ENCODE data around the gene INO80. TPM values are rescaled to one million over a fixed set of nuclear protein-coding genes. Genes with fewer than 3 reads are reported as not detected.

INO80 gene
- total RNA-seq, 2 experiments from 2014 or later = 31.7 to 35.1 TPM

- H4K20me1 ChIP-seq (ENCODE audit: insufficient read depth, low read length) = no peaks in the 10 kb centered on the region
- no peak overlapping the region for H3K4me3 ChIP-seq (ENCODE audit: low read depth, low read length, poor library complexity, severe bottlenecking)
- ChIA-PET CTCF (ENCODE audit: unreplicated experiment) (no interaction called here), POLR2A (interaction anchor here (0.7 kb wide), 1 partner anchor 372 kb away, joined by 3 read pairs; no protein-coding TSS in a partner anchor)
- H3K27ac ChIP-seq (ENCODE audit: low read depth, low read length, poor library complexity, severe bottlenecking) = no peak overlapping the region
- H3K9me2 ChIP-seq (ENCODE audit: insufficient read depth, low read length) = no peaks in the 10 kb centered on the region
- H3K9me3 ChIP-seq (ENCODE audit: low read length) = no peaks in the 10 kb centered on the region
- intact Hi-C loops (cut with micrococcal nuclease; ENCODE audit: unreplicated experiment) = no loop called here
- no peak for DNase-seq (ENCODE audit: low spot score)
- no peaks in the 10 kb centered on the region for H3K4me1 ChIP-seq (ENCODE audit: insufficient read depth, low read length, poor library complexity, severe bottlenecking)
- no peaks in the 10 kb centered on the region for H3K79me2 ChIP-seq (ENCODE audit: insufficient read depth, low read depth, low read length)
- no peak overlapping the region for H3K4me2 ChIP-seq (ENCODE audit: low read length)
- H2AFZ ChIP-seq (ENCODE audit: low read length) = no peak overlapping the region
- no peak for TF ChIP-seq EZH2phosphoT487 (IDR thresholded peaks at IDR 0.05; ENCODE audit: borderline replicate concordance, low read depth, low read length)
- BruUV-seq (replicated peaks) = no TSS peak
- no peaks in the 10 kb centered on the region for H3K36me3 ChIP-seq (ENCODE audit: insufficient read depth, low read length)
Observed at GRCh38 chr15:41122849-41123248, 6.8 kb upstream of the INO80 start.

DNA sequence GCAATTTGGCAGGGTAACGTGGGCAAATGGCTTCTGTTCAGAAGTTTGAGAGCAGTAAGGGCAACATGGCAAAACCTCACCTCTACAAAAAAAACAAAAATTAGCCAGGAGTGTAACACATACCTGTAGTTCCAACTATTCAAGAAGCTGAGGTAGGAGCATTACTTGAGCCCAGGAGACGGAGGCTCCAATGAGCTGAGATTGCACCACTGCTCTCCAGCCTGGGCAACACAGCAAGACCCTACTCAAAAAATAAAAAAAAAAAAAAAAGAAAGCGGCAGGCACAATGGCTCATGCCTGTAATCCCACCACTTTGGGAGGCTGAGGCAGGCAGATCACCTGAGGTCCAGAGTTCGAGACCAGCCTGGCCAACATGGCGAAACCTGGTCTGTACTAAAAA is 5.9 kb upstream of the INO80 start:
- no TSS peak for BruUV-seq (replicated peaks)
- Histone ChIP-seq H3K4me2 (ENCODE audit: low read length) (no peak overlapping the region), H3K4me1 (ENCODE audit: insufficient read depth, low read length, poor library complexity, severe bottlenecking) (peaks cover 6% of the 10 kb centered on the region), H3K9me3 (ENCODE audit: low read length) (no peaks in the 10 kb centered on the region), H3K36me3 (ENCODE audit: insufficient read depth, low read length) (no peaks in the 10 kb centered on the region), H2AFZ (ENCODE audit: low read length) (no peak overlapping the region), H3K27ac (ENCODE audit: low read depth, low read length, poor library complexity, severe bottlenecking) (no peak overlapping the region), H3K79me2 (ENCODE audit: insufficient read depth, low read depth, low read length) (peaks cover 5% of the 10 kb centered on the region; the same call in 1 of the 2 replicates), H4K20me1 (ENCODE audit: insufficient read depth, low read length) (no peaks in the 10 kb centered on the region), H3K9me2 (ENCODE audit: insufficient read depth, low read length) (no peaks in the 10 kb centered on the region), H3K4me3 (ENCODE audit: low read depth, low read length, poor library complexity, severe bottlenecking) (no peak overlapping the region)
- CTCF ChIA-PET (ENCODE audit: unreplicated experiment) = no interaction called here
- no peak for TF ChIP-seq EZH2phosphoT487 (IDR thresholded peaks at IDR 0.05; ENCODE audit: borderline replicate concordance, low read depth, low read length)
- no peak for TF ChIP-seq CTCF (conservative IDR thresholded peaks at IDR 0.05; ENCODE audit: low read length)
- DNase-seq (ENCODE audit: low spot score) = no peak
- intact Hi-C loops (cut with micrococcal nuclease; ENCODE audit: unreplicated experiment) = no loop called here
- POLR2A ChIA-PET = interaction anchor here (0.6 kb wide), 2 partner anchors 69 to 130 kb away, joined by 3 to 5 read pairs; no protein-coding TSS in a partner anchor

DNA sequence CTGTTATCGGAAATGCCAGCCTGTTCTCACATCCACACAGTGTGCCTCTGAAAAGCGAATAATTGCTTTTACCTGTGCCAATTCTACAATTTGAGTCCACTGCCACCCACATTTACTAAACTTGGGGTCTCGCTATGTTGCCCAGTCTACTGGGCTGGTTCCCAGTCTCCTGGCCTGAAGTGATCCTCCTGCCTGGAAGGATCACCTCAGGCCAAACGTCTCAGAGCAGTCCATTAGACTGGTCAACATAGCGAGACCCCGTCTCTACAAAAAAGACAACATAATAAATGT is 827 bp upstream of the INO80 start:
- Histone ChIP-seq H3K27ac (ENCODE audit: low read depth, low read length, poor library complexity, severe bottlenecking) (peak overlapping the region; percentile 74), H3K4me1 (ENCODE audit: insufficient read depth, low read length, poor library complexity, severe bottlenecking) (peaks cover 13% of the 10 kb centered on the region), H3K9me2 (ENCODE audit: insufficient read depth, low read length) (no peaks in the 10 kb centered on the region), H2AFZ (ENCODE audit: low read length) (peak overlapping the region; percentile 86), H4K20me1 (ENCODE audit: insufficient read depth, low read length) (no peaks in the 10 kb centered on the region), H3K79me2 (ENCODE audit: insufficient read depth, low read depth, low read length) (peaks cover 43% of the 10 kb centered on the region), H3K36me3 (ENCODE audit: insufficient read depth, low read length) (peaks cover 19% of the 10 kb centered on the region), H3K4me2 (ENCODE audit: low read length) (peak overlapping the region; percentile 65), H3K9me3 (ENCODE audit: low read length) (no peaks in the 10 kb centered on the region), H3K4me3 (ENCODE audit: low read depth, low read length, poor library complexity, severe bottlenecking) (peak overlapping the region; percentile 77)
- POLR2A ChIA-PET = interaction anchor here (0.6 kb wide), 1 partner anchor 13 kb away, joined by 4 read pairs; no protein-coding TSS in a partner anchor
- CTCF ChIA-PET (ENCODE audit: unreplicated experiment) = no interaction called here
- TF ChIP-seq EZH2phosphoT487 (IDR thresholded peaks at IDR 0.05; ENCODE audit: borderline replicate concordance, low read depth, low read length) (no peak), CTCF (conservative IDR thresholded peaks at IDR 0.05; ENCODE audit: low read length) (no peak)
- BruUV-seq (replicated peaks) = no TSS peak
- intact Hi-C loops (cut with micrococcal nuclease; ENCODE audit: unreplicated experiment) = loop anchor here (2.0 to 5.0 kb wide), 2 partner anchors 114 to 215 kb away; partner anchors contain the start of genes CHP1, EXD1, NUSAP1 and OIP5
- DNase-seq (ENCODE audit: low spot score) = no peak

All from OCI-LY7 (cell line).